ENCODE data around the gene GDAP1L1. TPM values are rescaled to one million over a fixed set of nuclear protein-coding genes. Genes with fewer than 3 reads are reported as not detected.

Gene GDAP1L1
- total and polyA plus RNA-seq, 2 experiments from 2014 or later: 0.77 to 2.2 TPM

- Histone ChIP-seq H4K20me1 (ENCODE audit: insufficient read depth, poor library complexity, severe bottlenecking) (no peaks in the 10 kb centered on the region), H3K36me3 (replicated peaks; ENCODE audit: insufficient read depth, low read depth) (no peaks in the 10 kb centered on the region), H3K27me3 (no peaks in the 10 kb centered on the region), H3K79me2 (peaks cover 31% of the 10 kb centered on the region), H3K4me2 (no peak overlapping the region), H3K27ac (no peak overlapping the region), H3K9me2 (replicated peaks; ENCODE audit: insufficient read depth) (no peaks in the 10 kb centered on the region), H3K4me1 (ENCODE audit: insufficient read depth) (peaks cover 20% of the 10 kb centered on the region), H2AFZ (no peak overlapping the region), H3K9me3 (ENCODE audit: low read depth) (no peaks in the 10 kb centered on the region), H3K4me3 (no peak overlapping the region)
- TF ChIP-seq EZH2phosphoT487 (IDR thresholded peaks at IDR 0.05; ENCODE audit: low read depth, severe bottlenecking, unreplicated experiment) (no peak), CTCF (IDR thresholded peaks at IDR 0.05; ENCODE audit: poor library complexity) (no peak), EZH2 (IDR thresholded peaks at IDR 0.05; ENCODE audit: borderline replicate concordance) (no peak)
- DNase-seq (ENCODE audit: low spot score): no peak
Measured at GRCh38 chr20:44304383-44304782, 57.3 kb downstream of the GDAP1L1 start.

GRCh38 chr20:44306927-44307326 is 59.8 kb downstream of the GDAP1L1 start:
- Histone ChIP-seq H3K9me2 (replicated peaks; ENCODE audit: insufficient read depth) (no peaks in the 10 kb centered on the region), H4K20me1 (ENCODE audit: insufficient read depth, poor library complexity, severe bottlenecking) (no peaks in the 10 kb centered on the region), H3K27me3 (no peaks in the 10 kb centered on the region), H3K36me3 (replicated peaks; ENCODE audit: insufficient read depth, low read depth) (no peaks in the 10 kb centered on the region), H3K4me3 (no peak overlapping the region), H3K4me1 (ENCODE audit: insufficient read depth) (peaks cover 24% of the 10 kb centered on the region), H3K79me2 (peaks cover 27% of the 10 kb centered on the region), H3K9me3 (ENCODE audit: low read depth) (no peaks in the 10 kb centered on the region), H3K27ac (no peak overlapping the region), H2AFZ (no peak overlapping the region), H3K4me2 (no peak overlapping the region)
- WGBS (ENCODE audit: low lambda C conversion rate, missing lambda C conversion rate): 97% methylated on average over 9 of the region's 9 CpGs
- TF ChIP-seq EZH2 (IDR thresholded peaks at IDR 0.05; ENCODE audit: borderline replicate concordance) (no peak), EZH2phosphoT487 (IDR thresholded peaks at IDR 0.05; ENCODE audit: low read depth, severe bottlenecking, unreplicated experiment) (no peak), CTCF (IDR thresholded peaks at IDR 0.05; ENCODE audit: poor library complexity) (no peak)
- DNase-seq (ENCODE audit: low spot score): no peak

GRCh38 chr20:44309763-44310663 is 62.9 kb downstream of the GDAP1L1 start:
- Histone ChIP-seq H3K36me3 (replicated peaks; ENCODE audit: insufficient read depth, low read depth) (no peaks in the 10 kb centered on the region), H3K4me1 (ENCODE audit: insufficient read depth) (peaks cover 11% of the 10 kb centered on the region), H3K4me2 (peak overlapping the region; percentile 96), H2AFZ (peak overlapping the region; percentile 81), H3K27me3 (no peaks in the 10 kb centered on the region), H3K79me2 (peaks cover 22% of the 10 kb centered on the region), H3K27ac (peak overlapping the region; percentile 77), H3K9me2 (replicated peaks; ENCODE audit: insufficient read depth) (no peaks in the 10 kb centered on the region), H3K9me3 (ENCODE audit: low read depth) (no peaks in the 10 kb centered on the region), H4K20me1 (ENCODE audit: insufficient read depth, poor library complexity, severe bottlenecking) (no peaks in the 10 kb centered on the region), H3K4me3 (peak overlapping the region; percentile 69)
- DNase-seq (ENCODE audit: low spot score): peak; percentile 73
- WGBS (ENCODE audit: low lambda C conversion rate, missing lambda C conversion rate): 20% methylated on average over 14 of the region's 17 CpGs
- TF ChIP-seq EZH2 (IDR thresholded peaks at IDR 0.05; ENCODE audit: borderline replicate concordance): no peak
- TF ChIP-seq EZH2phosphoT487 (IDR thresholded peaks at IDR 0.05; ENCODE audit: low read depth, severe bottlenecking, unreplicated experiment): no peak
- no peak for TF ChIP-seq CTCF (IDR thresholded peaks at IDR 0.05; ENCODE audit: poor library complexity)

All from hepatocyte (in vitro differentiated cells).